Astrocyte (in vitro differentiated cells and primary cell): ENCODE measurements around the gene TMEM95. TPM values are rescaled to one million over a fixed set of nuclear protein-coding genes. Genes with fewer than 3 reads are reported as not detected.
"Not testable (repeated sequence)": the region's sequence is repeated elsewhere in the genome, so short reads cannot be mapped to it uniquely, and the experiment has no call there.

ENCODE experiments used
- DNase-seq: peaks from one replicate; pipeline ENCODE4 v3.0.0-alpha.2; 2010; ENCODE audit warnings: low read depth
- FAIRE-seq: peaks from 2 replicates; lab custom pipeline; 2011; peaks lifted over from hg19 to GRCh38; lab: Jason Lieb, UNC
- H2AFZ ChIP-seq: 2 replicates; pipeline ENCODE4 v1.6.0; 2012; ENCODE audit warnings: low read depth, low read length, inconsistent platforms
- H3K27ac ChIP-seq: 2 replicates; pipeline ENCODE4 v1.5.1; 2011; ENCODE audit warnings: low read depth, low read length, inconsistent platforms
- H3K27me3 ChIP-seq: 2 replicates; pipeline ENCODE4 v1.6.0; 2011; ENCODE audit warnings: low read length, inconsistent platforms; ENCODE audit not compliant: insufficient read depth
- H3K36me3 ChIP-seq: 2 replicates; pipeline ENCODE4 v1.5.1; 2011; ENCODE audit warnings: low read length, inconsistent platforms; ENCODE audit not compliant: insufficient read depth
- H3K4me1 ChIP-seq: 2 replicates; pipeline ENCODE4 v1.5.1; 2011; ENCODE audit warnings: low read length, inconsistent platforms; ENCODE audit not compliant: insufficient read depth
- H3K4me2 ChIP-seq: 2 replicates; pipeline ENCODE4 v1.6.0; 2012; ENCODE audit warnings: low read length, inconsistent platforms
- H3K4me3 ChIP-seq: 2 replicates; pipeline ENCODE4 v1.5.1; 2011; ENCODE audit warnings: low read depth, mild to moderate bottlenecking, low read length, inconsistent platforms; ENCODE audit not compliant: insufficient read depth
- H3K79me2 ChIP-seq: 2 replicates; pipeline ENCODE4 v1.6.0; 2012; ENCODE audit warnings: mild to moderate bottlenecking, low read length, inconsistent platforms; ENCODE audit not compliant: insufficient read depth
- H3K9ac ChIP-seq: 2 replicates; pipeline ENCODE4 v1.6.0; 2012; ENCODE audit warnings: mild to moderate bottlenecking, low read length, inconsistent platforms
- H3K9me3 ChIP-seq: 2 replicates; pipeline ENCODE4 v1.5.1; 2012; ENCODE audit warnings: low read depth, mild to moderate bottlenecking, low read length, inconsistent platforms; ENCODE audit not compliant: insufficient read depth
- H4K20me1 ChIP-seq: 2 replicates; pipeline ENCODE4 v1.6.0; 2012; ENCODE audit warnings: low read length, inconsistent platforms; ENCODE audit not compliant: insufficient read depth
- H3K27ac Mint-ChIP-seq: one replicate; pipeline ENCODE4 v1.8.0; 2021; ENCODE audit warnings: mild to moderate bottlenecking, mixed read lengths; ENCODE audit not compliant: unreplicated experiment
- H3K27me3 Mint-ChIP-seq: one replicate; pipeline ENCODE4 v1.8.0; 2021; ENCODE audit warnings: low read depth, mixed read lengths; ENCODE audit not compliant: unreplicated experiment
- H3K36me3 Mint-ChIP-seq: one replicate; pipeline ENCODE4 v1.8.0; 2021; ENCODE audit warnings: low read depth, mixed read lengths; ENCODE audit not compliant: unreplicated experiment
- H3K4me1 Mint-ChIP-seq: one replicate; pipeline ENCODE4 v1.8.0; 2021; ENCODE audit warnings: low read depth, mixed read lengths; ENCODE audit not compliant: unreplicated experiment
- H3K4me3 Mint-ChIP-seq: one replicate; pipeline ENCODE4 v1.8.0; 2021; ENCODE audit warnings: mild to moderate bottlenecking, moderate library complexity, mixed read lengths; ENCODE audit not compliant: unreplicated experiment
- H3K9me3 Mint-ChIP-seq: one replicate; pipeline ENCODE4 v1.8.0; 2021; ENCODE audit warnings: mild to moderate bottlenecking, mixed read lengths; ENCODE audit not compliant: unreplicated experiment
- CTCF ChIP-seq: IDR thresholded peaks from 2 replicates; pipeline ENCODE4 v1.5.1; 2011; ENCODE audit warnings: low read depth, mild to moderate bottlenecking, inconsistent platforms, low read length, moderate library complexity; ENCODE audit not compliant: insufficient read depth
- EZH2 ChIP-seq: IDR thresholded peaks from 2 replicates; pipeline ENCODE4 v1.6.1; 2012; ENCODE audit warnings: mild to moderate bottlenecking, low read length, inconsistent platforms; ENCODE audit not compliant: insufficient read depth
- total RNA-seq: library from RNA; stranded (reverse); gene quantifications from 2 replicates; pipeline ENCODE4 v1.2.1, GENCODE V29; 2021

Gene TMEM95
- total RNA-seq, 1 donor from 2014 or later: 0.30 TPM

GRCh38 chr17:7336240-7337175 is 18.4 kb upstream of the TMEM95 start, which contains the start of gene ACAP1:
TSS of gene ACAP1 (plus strand) at chr17:7336529. CDS start at chr17:7336735, 206 bp downstream.
- TF ChIP-seq CTCF: no peak
- TF ChIP-seq EZH2: no peak
- H3K4me1 Mint-ChIP-seq: peaks cover 1% of the 10 kb centered on the region
- H4K20me1 ChIP-seq: no peaks in the 10 kb centered on the region
- no peaks in the 10 kb centered on the region for H3K79me2 ChIP-seq
- H3K27me3 ChIP-seq: no peaks in the 10 kb centered on the region
- DNase-seq (no peak), FAIRE-seq (no peak)
- no peaks in the 10 kb centered on the region for H3K9me3 Mint-ChIP-seq
- no peaks in the 10 kb centered on the region for H3K36me3 ChIP-seq
- H3K36me3 Mint-ChIP-seq: no peaks in the 10 kb centered on the region
- H2AFZ ChIP-seq: no peak within 1 kb of the TSS
- H3K4me2 ChIP-seq: no peak within 1 kb of the TSS
- H3K4me3 Mint-ChIP-seq: no peak within 1 kb of the TSS
- H3K27ac Mint-ChIP-seq: no peak within 1 kb of the TSS
- H3K27ac ChIP-seq: no peak within 1 kb of the TSS
- peaks cover 2% of the 10 kb centered on the region for H3K27me3 Mint-ChIP-seq
- no peak within 1 kb of the TSS for H3K9ac ChIP-seq
- no peak within 1 kb of the TSS for H3K4me3 ChIP-seq
- no peaks in the 10 kb centered on the region for H3K4me1 ChIP-seq
- no peaks in the 10 kb centered on the region for H3K9me3 ChIP-seq

GRCh38 chr17:7337600-7337999 is 17.4 kb upstream of the TMEM95 start:
- H3K36me3 Mint-ChIP-seq, FAIRE-seq, H3K4me1 Mint-ChIP-seq, H3K9me3 ChIP-seq, H3K4me2 ChIP-seq, H3K27ac ChIP-seq, H4K20me1 ChIP-seq, H3K27me3 ChIP-seq, H3K4me1 ChIP-seq, H3K27ac Mint-ChIP-seq, H3K36me3 ChIP-seq, H2AFZ ChIP-seq, H3K4me3 ChIP-seq, H3K27me3 Mint-ChIP-seq, DNase-seq, H3K79me2 ChIP-seq, H3K4me3 Mint-ChIP-seq, H3K9me3 Mint-ChIP-seq, H3K9ac ChIP-seq: not testable (repeated sequence)

- Mint-ChIP-seq H3K27me3 (peaks cover 6% of the 10 kb centered on the region), H3K9me3 (no peaks in the 10 kb centered on the region), H3K36me3 (no peaks in the 10 kb centered on the region), H3K4me3 (no peak overlapping the region), H3K4me1 (peaks cover 1% of the 10 kb centered on the region), H3K27ac (no peak overlapping the region)
- H3K4me1 ChIP-seq: no peaks in the 10 kb centered on the region
- no peak for TF ChIP-seq CTCF
- no peak for TF ChIP-seq EZH2
- no peak overlapping the region for H3K4me2 ChIP-seq
- no peaks in the 10 kb centered on the region for H3K79me2 ChIP-seq
- H3K9ac ChIP-seq: no peak overlapping the region
- H3K27ac ChIP-seq: no peak overlapping the region
- no peak for DNase-seq
- no peak overlapping the region for H3K4me3 ChIP-seq
- H2AFZ ChIP-seq: no peak overlapping the region
- FAIRE-seq: no peak
- no peaks in the 10 kb centered on the region for H3K9me3 ChIP-seq
- no peaks in the 10 kb centered on the region for H3K36me3 ChIP-seq
- H3K27me3 ChIP-seq: no peaks in the 10 kb centered on the region
- H4K20me1 ChIP-seq: no peaks in the 10 kb centered on the region
Measured at GRCh38 chr17:7340179-7340578, 14.8 kb upstream of the TMEM95 start.
